ENCODE results near the gene AKAP8. TPM values are rescaled to one million over a fixed set of nuclear protein-coding genes. Genes with fewer than 3 reads are reported as not detected.
A peak's percentile ranks its signal among the peaks of the same experiment; 100 is the strongest.

Gene AKAP8
- total RNA-seq, 1 experiment from 2014 or later, result 35.8 TPM

- intact Hi-C loops (cut with micrococcal nuclease; ENCODE audit: unreplicated experiment), result loop anchor here (5.0 kb wide), 1 partner anchor 41 kb away; no protein-coding TSS in a partner anchor
- H3K27ac Mint-ChIP-seq (ENCODE audit: unreplicated experiment), result peak overlapping the region; percentile 28
- no peaks in the 10 kb centered on the region for H3K9me3 Mint-ChIP-seq (ENCODE audit: low read depth, unreplicated experiment)
- H3K36me3 Mint-ChIP-seq (ENCODE audit: insufficient read depth, unreplicated experiment), result peaks cover 7% of the 10 kb centered on the region
- no TSS peak for BruUV-seq (replicated peaks)
- no peak overlapping the region for H3K4me3 Mint-ChIP-seq (ENCODE audit: low read depth, unreplicated experiment)
- peaks cover 61% of the 10 kb centered on the region for H3K4me1 Mint-ChIP-seq (ENCODE audit: low read depth, unreplicated experiment)
- H3K27me3 Mint-ChIP-seq (ENCODE audit: unreplicated experiment), result no peaks in the 10 kb centered on the region
- TF ChIP-seq CTCF (IDR thresholded peaks at IDR 0.05; ENCODE audit: unreplicated experiment), result no peak
- CTCF ChIA-PET, result interaction anchor here (0.6 to 1.6 kb wide), 2 partner anchors 54 to 317 kb away, joined by 3 to 5 read pairs; partner anchors contain the start of gene CYP4F3
- peak; percentile 11 for DNase-seq
Measured at GRCh38 chr19:15323496-15324235, 55.9 kb downstream of the AKAP8 start.

GRCh38 chr19:15321739-15322138 is 57.8 kb downstream of the AKAP8 start:
- no TSS peak for BruUV-seq (replicated peaks)

GRCh38 chr19:15320116-15320515 is 59.5 kb downstream of the AKAP8 start:
- Mint-ChIP-seq H3K27me3 (ENCODE audit: unreplicated experiment) (no peaks in the 10 kb centered on the region), H3K36me3 (ENCODE audit: insufficient read depth, unreplicated experiment) (peaks cover 15% of the 10 kb centered on the region), H3K9me3 (ENCODE audit: low read depth, unreplicated experiment) (no peaks in the 10 kb centered on the region), H3K4me3 (ENCODE audit: low read depth, unreplicated experiment) (no peak overlapping the region), H3K27ac (ENCODE audit: unreplicated experiment) (no peak overlapping the region), H3K4me1 (ENCODE audit: low read depth, unreplicated experiment) (peaks cover 61% of the 10 kb centered on the region)
- intact Hi-C loops (cut with micrococcal nuclease; ENCODE audit: unreplicated experiment), result loop anchor here (5.0 kb wide), 1 partner anchor 38 kb away; no protein-coding TSS in a partner anchor
- CTCF ChIA-PET, result interaction anchor here (0.6 kb wide), 1 partner anchor 94 kb away, joined by 3 read pairs; no protein-coding TSS in a partner anchor
- TF ChIP-seq CTCF (IDR thresholded peaks at IDR 0.05; ENCODE audit: unreplicated experiment), result no peak
- BruUV-seq (replicated peaks), result no TSS peak
- DNase-seq, result no peak

More at GRCh38 chr19:15321739-15322138, 57.8 kb downstream of the AKAP8 start:
- no peak for TF ChIP-seq CTCF (IDR thresholded peaks at IDR 0.05; ENCODE audit: unreplicated experiment)
- peaks cover 65% of the 10 kb centered on the region for H3K4me1 Mint-ChIP-seq (ENCODE audit: low read depth, unreplicated experiment)
- CTCF ChIA-PET, result no interaction called here
- no peak overlapping the region for H3K27ac Mint-ChIP-seq (ENCODE audit: unreplicated experiment)
- H3K36me3 Mint-ChIP-seq (ENCODE audit: insufficient read depth, unreplicated experiment), result peaks cover 10% of the 10 kb centered on the region
- no peak for DNase-seq
- H3K9me3 Mint-ChIP-seq (ENCODE audit: low read depth, unreplicated experiment), result no peaks in the 10 kb centered on the region
- H3K27me3 Mint-ChIP-seq (ENCODE audit: unreplicated experiment), result no peaks in the 10 kb centered on the region
- intact Hi-C loops (cut with micrococcal nuclease; ENCODE audit: unreplicated experiment), result loop anchor here (5.0 kb wide), 1 partner anchor 39 kb away; no protein-coding TSS in a partner anchor
- H3K4me3 Mint-ChIP-seq (ENCODE audit: low read depth, unreplicated experiment), result no peak overlapping the region

- CTCF ChIA-PET, result no interaction called here
- BruUV-seq (replicated peaks), result no TSS peak
Measured at GRCh38 chr19:15318241-15318691, 61.3 kb downstream of the AKAP8 start.

More at GRCh38 chr19:15318241-15318691, 61.3 kb downstream of the AKAP8 start:
- H3K4me3 Mint-ChIP-seq (ENCODE audit: low read depth, unreplicated experiment), result no peak overlapping the region
- H3K9me3 Mint-ChIP-seq (ENCODE audit: low read depth, unreplicated experiment), result no peaks in the 10 kb centered on the region
- H3K27ac Mint-ChIP-seq (ENCODE audit: unreplicated experiment), result no peak overlapping the region
- peaks cover 51% of the 10 kb centered on the region for H3K4me1 Mint-ChIP-seq (ENCODE audit: low read depth, unreplicated experiment)
- intact Hi-C loops (cut with micrococcal nuclease; ENCODE audit: unreplicated experiment), result no loop called here
- DNase-seq, result no peak
- TF ChIP-seq CTCF (IDR thresholded peaks at IDR 0.05; ENCODE audit: unreplicated experiment), result no peak
- H3K36me3 Mint-ChIP-seq (ENCODE audit: insufficient read depth, unreplicated experiment), result peaks cover 11% of the 10 kb centered on the region
- H3K27me3 Mint-ChIP-seq (ENCODE audit: unreplicated experiment), result no peaks in the 10 kb centered on the region

Measured in Calu3 (cell line).